ENCODE results near the gene HERPUD2. TPM values are rescaled to one million over a fixed set of nuclear protein-coding genes. Genes with fewer than 3 reads are reported as not detected.

HERPUD2 gene
- total RNA-seq, 2 donors from 2014 or later, result 20.2 to 24.2 TPM

DNA sequence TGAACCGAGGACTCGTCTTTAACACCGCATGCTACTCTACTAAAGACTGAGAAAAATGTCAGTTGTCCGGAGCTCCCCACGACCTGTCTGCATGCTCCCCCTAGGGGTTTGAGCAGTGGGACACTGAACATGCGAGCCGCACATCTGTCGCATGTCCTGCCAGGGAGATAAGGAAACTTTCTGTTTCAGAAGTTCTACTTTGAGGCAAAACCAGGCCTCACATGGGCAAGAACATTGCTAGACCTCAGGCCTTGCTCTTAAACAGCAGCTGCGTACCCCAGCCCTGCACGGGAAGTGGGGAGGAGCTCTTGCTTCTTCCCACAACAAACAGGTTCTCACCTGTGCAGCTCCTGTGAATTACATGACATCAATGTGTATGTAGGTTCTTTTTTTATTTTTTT, 30.3 kb upstream of the HERPUD2 start:
- Histone ChIP-seq H3K4me3 (no peak overlapping the region), H3K27ac (no peak overlapping the region), H3K4me1 (no peaks in the 10 kb centered on the region), H3K36me3 (no peaks in the 10 kb centered on the region), H3K27me3 (no peaks in the 10 kb centered on the region), H3K9me3 (no peaks in the 10 kb centered on the region), H3K9ac (ENCODE audit: low read depth in 2 of 2, low read length in 2 of 2) (no peak overlapping the region)
- TF ChIP-seq, protein P1, sequence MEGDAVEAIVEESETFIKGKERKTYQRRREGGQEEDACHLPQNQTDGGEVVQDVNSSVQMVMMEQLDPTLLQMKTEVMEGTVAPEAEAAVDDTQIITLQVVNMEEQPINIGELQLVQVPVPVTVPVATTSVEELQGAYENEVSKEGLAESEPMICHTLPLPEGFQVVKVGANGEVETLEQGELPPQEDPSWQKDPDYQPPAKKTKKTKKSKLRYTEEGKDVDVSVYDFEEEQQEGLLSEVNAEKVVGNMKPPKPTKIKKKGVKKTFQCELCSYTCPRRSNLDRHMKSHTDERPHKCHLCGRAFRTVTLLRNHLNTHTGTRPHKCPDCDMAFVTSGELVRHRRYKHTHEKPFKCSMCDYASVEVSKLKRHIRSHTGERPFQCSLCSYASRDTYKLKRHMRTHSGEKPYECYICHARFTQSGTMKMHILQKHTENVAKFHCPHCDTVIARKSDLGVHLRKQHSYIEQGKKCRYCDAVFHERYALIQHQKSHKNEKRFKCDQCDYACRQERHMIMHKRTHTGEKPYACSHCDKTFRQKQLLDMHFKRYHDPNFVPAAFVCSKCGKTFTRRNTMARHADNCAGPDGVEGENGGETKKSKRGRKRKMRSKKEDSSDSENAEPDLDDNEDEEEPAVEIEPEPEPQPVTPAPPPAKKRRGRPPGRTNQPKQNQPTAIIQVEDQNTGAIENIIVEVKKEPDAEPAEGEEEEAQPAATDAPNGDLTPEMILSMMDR (IDR thresholded peaks at IDR 0.05), result no peak
- no peak for DNase-seq
- intact Hi-C loops (cut with DNase I), result no loop called here

DNA sequence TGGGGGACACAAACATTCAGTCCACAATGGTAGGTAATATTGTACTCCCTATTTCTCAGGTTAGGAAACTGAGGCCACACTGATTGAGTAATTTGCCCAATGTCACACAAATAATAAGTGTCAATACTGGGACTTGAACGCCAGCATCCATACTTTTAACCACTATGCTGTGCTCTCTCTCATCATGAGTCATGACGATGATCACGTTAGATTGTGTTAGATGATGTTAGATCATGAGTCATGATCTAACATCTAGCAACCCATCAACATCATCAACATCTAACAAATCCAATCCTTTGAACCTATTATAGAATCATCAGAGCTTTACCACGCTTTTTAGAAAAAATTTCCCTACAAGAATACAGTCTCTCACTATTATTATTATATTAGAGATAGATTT, 28.1 kb upstream of the HERPUD2 start:
- no peak for DNase-seq
- Histone ChIP-seq H3K9me3 (no peaks in the 10 kb centered on the region), H3K9ac (ENCODE audit: low read depth in 2 of 2, low read length in 2 of 2) (no peak overlapping the region), H3K4me3 (no peak overlapping the region), H3K27me3 (no peaks in the 10 kb centered on the region), H3K36me3 (no peaks in the 10 kb centered on the region), H3K27ac (no peak overlapping the region), H3K4me1 (no peaks in the 10 kb centered on the region)
- intact Hi-C loops (cut with DNase I), result no loop called here
- TF ChIP-seq, protein P1 (IDR thresholded peaks at IDR 0.05), result no peak

DNA sequence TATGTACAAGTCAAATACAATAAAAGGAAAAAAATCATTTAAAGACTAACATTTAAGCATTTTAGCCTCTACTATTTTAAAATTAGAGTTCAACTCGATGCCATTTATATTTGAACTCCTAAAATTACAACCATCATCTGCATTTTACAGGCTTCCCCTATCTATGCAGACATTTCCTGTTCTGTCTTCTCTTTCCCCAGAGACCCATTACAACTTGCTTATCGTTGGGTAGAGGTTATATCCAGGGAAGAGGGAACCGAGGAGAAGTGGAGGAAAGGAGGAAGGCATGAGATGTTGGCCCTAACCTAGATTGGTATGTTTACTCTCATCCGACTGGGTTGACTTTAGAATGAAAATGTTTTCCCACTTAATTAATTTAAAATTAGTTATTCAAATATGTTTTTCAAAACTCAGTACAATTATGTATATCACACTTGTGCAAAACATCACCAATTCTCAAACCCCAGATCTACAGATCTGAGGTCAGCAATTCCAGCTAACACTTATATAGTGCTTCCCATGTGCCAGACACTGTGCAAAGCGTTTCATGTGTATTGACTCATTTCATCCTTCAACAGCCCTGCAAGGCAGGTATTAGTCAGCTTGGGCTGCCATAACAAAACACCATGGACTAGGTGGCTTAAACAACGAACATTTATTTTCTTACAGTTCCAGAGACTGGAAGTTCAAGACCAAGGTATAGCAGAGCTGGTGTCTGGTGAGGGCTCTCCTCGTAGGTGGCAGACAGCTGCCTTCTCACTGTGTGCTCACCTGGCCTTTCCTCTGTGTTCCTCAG, 27.3 kb upstream of the HERPUD2 start:
- Histone ChIP-seq H3K4me3 (no peak overlapping the region), H3K36me3 (no peaks in the 10 kb centered on the region), H3K9ac (ENCODE audit: low read depth in 2 of 2, low read length in 2 of 2) (no peak overlapping the region), H3K27me3 (no peaks in the 10 kb centered on the region), H3K4me1 (no peaks in the 10 kb centered on the region), H3K9me3 (no peaks in the 10 kb centered on the region), H3K27ac (no peak overlapping the region)
- TF ChIP-seq, protein P1 (IDR thresholded peaks at IDR 0.05), result no peak
- intact Hi-C loops (cut with DNase I), result no loop called here
- DNase-seq, result no peak

DNA sequence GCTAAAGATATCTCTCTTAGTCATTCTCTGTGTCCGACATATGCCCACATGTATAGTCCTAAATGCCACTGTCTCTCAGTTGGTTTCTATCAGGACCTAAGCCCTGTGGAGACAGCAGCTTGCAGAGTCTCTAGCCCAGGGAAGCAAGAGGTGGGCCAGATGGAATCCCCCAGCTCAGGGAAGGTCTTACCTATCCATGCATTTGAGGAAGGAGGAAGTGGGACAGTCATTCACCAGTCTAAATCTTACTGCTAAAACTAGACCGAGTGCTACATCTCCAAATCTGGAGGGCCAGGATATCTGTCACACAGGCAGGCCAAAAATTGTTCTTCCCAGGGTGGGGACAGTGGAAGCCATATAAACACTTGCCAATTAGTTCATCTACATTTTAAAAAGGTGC, 26.4 kb upstream of the HERPUD2 start:
- Histone ChIP-seq H3K27me3 (no peaks in the 10 kb centered on the region), H3K9ac (ENCODE audit: low read depth in 2 of 2, low read length in 2 of 2) (no peak overlapping the region), H3K36me3 (no peaks in the 10 kb centered on the region), H3K9me3 (no peaks in the 10 kb centered on the region), H3K4me1 (no peaks in the 10 kb centered on the region), H3K4me3 (no peak overlapping the region), H3K27ac (no peak overlapping the region)
- DNase-seq, result no peak
- intact Hi-C loops (cut with DNase I), result no loop called here
- TF ChIP-seq, protein P1 (IDR thresholded peaks at IDR 0.05), result no peak

DNA sequence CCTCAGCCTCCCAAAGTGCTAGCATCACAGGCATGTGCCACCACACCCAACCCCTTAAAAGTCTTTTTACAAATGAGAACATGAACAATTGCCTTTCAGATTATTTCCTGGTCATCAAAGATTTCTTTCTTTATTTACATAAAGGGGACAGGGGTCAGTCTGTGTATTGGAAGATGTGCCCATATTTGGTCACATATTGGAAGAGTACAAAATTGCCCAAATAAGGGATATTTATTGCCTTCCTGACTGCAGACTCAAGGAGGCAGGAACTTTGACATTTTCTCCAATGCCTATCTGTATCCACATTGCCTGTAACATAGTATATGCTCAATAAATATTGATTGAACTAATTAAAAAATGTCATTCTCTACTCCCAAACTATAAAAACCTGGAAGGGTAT, 25.9 kb upstream of the HERPUD2 start:
- Histone ChIP-seq H3K9me3 (no peaks in the 10 kb centered on the region), H3K9ac (ENCODE audit: low read depth in 2 of 2, low read length in 2 of 2) (no peak overlapping the region), H3K27me3 (no peaks in the 10 kb centered on the region), H3K4me3 (no peak overlapping the region), H3K36me3 (no peaks in the 10 kb centered on the region), H3K27ac (no peak overlapping the region), H3K4me1 (no peaks in the 10 kb centered on the region)
- no peak for DNase-seq
- TF ChIP-seq, protein P1 (IDR thresholded peaks at IDR 0.05), result no peak
- intact Hi-C loops (cut with DNase I), result no loop called here

Measured in colonic mucosa (tissue), 4 donors.